Stimulated activated CD8-positive, alpha-beta memory T cell treated with anti-CD3 and anti-CD28 coated beads, Interleukin-4, amount 100 ng/mL, for 1 hour (primary cell): ENCODE data around the gene GLI3.

Source experiments
- DNase-seq, 2 donors: peaks; one replicate each; pipeline ENCODE4 v3.0.0-alpha.2; 2020; ENCODE audit warnings: low read depth in 2 of 2, low spot score in 1 of 2

The GLI3 gene

DNA sequence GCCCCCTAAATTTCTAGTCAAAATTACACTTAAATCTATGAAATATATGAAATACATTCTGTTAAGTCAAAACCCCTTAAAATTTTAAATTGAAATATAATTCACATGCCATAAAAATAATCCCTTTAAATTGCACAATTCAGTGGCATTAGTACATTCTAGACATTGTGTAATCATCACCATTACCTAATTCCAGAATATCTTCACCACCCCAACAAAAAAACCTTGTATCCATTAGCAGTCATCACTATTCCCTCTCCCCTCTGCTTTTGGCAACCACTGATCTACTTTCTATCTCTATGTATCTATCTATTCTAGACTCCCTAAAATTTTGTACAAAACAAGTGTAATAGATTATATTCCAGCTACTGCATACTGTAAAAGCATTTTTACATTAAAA lies 261.2 kb downstream of the GLI3 start:
- no peak for DNase-seq

DNA sequence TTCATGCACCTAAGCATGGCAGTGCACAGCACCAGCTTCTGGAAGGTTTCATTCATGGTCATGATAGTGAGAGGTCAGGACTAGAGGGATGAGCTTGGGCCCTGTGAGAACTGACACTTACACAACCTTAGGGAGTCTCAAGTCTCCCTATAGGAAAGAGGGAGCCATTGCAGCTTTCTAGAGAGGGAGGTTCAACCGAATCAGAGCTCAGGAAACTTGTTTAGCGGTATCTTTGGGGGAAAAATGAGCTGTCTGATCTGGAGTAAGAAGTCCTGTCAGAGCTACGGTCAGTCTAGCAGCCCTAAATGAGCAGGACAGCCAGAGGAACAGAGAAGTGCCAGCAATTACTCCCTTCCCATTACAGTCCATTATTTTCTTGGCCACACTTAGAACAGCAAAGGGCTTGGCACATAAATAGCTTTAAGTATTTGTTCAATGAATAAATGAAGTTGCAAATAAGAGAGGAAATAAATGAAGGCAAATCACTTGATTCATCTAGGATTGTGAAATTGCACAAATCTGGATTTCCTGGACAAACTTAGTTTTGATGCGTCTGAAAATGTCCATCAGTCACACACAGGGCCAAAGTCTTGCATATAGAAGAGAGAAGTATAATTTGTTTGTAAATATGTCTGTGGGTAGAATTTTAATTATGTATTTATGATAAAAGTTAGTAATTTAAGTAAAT lies 262.0 kb downstream of the GLI3 start:
- no peak for DNase-seq

DNA sequence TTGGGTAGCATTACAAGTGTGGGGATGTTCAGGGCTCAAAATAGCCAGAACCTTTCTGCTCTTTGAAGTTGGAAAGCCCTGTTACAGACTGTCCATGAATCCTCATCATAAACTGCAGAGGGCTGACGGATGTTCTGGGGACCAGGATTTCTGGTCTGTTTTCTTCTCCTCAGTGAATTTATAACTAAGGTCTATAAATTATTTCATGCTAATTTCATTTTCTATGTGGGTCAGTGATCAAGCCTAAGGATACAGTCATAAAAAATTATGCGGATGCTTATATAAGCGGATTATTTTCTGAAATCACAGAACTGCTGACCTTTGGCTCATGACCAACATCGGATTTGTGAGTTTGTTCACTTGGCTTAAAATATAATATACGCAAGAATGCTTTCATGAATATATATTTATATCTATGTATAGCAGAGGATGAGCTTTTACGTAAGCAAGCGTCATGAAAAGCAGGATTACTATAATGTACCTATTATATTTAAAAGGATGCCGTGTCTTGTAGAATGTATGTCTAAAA lies 263.7 kb downstream of the GLI3 start:
- DNase-seq: no peak

DNA sequence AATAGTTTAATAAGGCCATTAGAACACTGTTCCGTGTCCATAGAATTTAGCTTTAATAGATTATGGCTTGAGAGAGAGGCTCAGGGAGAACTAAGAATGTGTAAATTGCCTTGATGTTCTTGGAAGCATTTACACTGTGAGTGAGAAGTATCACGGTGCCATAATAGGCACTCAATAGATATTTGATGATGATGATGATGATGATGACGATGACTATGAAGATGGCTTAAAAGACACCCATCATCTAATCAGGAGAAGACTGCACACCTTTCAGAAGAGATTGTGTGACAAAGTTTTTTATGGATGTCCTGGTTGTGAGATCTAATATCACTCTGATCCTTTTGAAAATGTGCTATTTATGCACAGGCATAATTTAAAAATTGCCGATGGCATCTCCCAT lies 264.2 kb downstream of the GLI3 start:
- no peak for DNase-seq

DNA sequence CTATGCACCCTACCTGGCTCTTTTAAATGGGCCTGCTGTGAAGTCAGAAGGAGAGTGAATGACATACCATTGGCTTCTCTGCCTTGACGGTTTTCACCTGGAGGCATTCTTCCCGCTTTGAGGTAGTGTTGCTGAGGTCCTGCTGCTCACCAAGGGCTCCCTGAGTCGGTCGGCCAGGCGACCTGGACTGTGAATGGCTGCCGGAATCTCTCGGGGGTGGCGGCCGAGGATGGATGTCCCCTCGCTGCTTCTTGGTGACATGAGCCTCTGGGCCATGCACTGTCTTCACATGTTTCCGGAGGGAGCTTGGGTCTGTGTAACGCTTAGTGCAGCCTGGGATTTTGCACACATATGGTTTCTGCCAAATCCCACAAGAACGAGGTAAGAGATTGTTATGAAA lies 264.7 kb downstream of the GLI3 start:
- no peak for DNase-seq

DNA sequence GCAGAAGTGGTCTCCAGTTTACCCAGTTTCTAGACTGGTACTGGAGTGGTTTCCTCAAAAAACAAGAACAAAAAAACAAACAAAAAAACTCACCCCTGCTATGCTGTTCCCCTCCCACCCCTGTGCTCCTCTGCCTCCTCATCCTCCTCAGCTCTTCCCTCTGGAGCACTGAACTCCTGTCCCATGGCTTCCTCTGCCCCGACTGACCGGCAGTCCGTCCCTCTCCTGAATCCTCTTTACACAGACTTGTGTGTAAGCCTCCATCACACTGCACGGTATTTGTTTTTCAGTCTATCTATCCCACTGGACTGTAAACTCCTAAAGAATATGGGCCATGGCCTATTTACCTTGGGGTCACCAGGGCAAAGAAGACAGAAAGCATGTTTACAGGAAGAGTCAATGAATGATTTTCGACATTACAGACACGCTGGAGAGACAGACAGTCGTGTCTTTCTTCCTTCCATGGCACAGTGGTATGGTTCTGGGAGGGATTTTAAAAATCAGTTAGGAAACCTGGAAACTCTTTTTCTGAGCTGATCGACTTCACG lies 265.3 kb downstream of the GLI3 start:
- DNase-seq: no peak

DNA sequence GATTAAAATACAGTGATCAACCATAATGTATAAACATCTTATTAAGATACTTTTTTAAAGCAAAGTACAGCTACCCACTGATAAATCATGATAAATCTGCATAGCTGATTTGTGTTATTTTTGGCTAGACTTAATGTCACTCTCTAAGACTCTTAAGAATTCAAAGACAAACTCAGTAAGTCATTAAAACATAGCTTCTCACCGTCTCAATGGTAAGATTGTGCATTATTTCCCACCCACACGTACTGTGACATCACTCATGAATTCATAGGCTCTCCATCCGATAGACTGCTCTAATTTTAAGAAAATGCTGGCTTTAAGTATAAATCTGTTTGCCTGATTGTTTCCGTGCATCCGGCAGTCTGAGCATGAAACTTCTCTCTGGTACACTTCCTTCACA lies 266.1 kb downstream of the GLI3 start:
- DNase-seq: no peak

DNA sequence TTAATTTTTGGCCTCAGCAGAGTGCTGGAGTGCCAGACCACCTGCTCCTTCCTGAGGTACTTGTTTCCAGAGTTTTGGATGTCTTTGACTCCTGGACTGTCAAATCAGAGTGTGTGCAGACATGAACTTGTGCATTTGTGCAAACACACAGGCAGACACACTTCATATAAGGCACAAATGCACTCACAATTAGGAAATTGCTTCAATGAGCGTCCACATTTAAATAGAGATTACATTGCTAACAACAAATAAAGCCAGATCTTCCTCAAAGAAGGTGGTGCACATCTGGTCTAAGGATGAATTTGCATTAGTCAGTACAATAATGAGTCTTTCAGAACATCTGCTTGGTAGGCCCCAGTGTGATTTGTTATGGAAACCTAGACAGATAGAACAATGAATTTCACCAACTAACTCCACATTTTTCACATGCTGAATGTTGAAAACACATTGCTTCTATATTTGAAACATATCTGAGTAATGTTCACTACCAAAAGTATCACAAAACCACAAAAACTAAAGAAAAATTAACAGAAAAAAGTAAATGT lies 267.4 kb downstream of the GLI3 start:
- no peak for DNase-seq

DNA sequence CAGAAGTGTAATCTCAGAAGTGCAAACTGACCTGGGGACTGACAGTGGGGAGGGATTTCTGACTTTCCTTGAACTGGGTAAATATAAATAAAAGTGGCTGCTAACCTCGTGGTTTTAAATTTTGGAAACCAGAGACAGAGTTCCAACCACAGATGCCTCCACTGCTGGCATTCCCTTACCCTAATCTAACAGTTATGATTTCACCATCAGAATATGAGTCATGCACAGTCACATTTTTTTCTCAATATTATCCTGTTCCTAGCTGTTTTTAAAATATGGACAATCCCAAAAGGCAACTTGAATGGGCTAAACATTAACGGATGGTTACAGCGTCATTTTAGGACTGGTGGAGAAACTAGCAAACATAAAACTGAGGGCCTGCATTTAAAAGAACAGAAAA lies 269.9 kb downstream of the GLI3 start:
- no peak for DNase-seq

DNA sequence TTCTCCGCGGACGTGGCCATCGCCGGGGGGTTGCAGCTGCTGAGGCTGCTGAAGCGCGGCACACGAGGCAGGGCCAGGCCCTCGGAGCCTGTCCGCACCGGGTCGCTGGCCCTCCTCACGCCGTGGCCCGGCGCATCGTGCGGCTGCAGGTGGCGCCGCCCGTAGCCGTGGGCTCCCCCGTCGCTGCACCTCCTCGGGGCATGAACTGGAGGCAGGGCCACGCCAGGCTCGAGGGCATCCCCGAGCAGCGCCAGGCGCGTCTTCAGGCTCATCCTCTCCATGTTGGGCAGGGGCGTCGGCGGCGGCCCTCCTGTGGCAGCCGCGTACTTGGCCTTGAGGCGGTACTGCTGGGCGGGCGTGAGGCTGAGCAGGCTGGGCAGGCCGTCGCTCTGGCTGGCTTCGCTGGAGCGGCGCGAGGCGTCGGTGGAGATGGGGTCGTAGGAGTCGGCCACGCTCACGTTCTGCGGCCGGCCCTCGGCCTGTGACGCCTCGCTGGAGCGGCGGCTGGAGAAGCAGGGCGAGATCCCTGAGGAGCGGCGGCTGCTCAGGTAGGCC lies 271.0 kb downstream of the GLI3 start:
- DNase-seq: no peak

DNA sequence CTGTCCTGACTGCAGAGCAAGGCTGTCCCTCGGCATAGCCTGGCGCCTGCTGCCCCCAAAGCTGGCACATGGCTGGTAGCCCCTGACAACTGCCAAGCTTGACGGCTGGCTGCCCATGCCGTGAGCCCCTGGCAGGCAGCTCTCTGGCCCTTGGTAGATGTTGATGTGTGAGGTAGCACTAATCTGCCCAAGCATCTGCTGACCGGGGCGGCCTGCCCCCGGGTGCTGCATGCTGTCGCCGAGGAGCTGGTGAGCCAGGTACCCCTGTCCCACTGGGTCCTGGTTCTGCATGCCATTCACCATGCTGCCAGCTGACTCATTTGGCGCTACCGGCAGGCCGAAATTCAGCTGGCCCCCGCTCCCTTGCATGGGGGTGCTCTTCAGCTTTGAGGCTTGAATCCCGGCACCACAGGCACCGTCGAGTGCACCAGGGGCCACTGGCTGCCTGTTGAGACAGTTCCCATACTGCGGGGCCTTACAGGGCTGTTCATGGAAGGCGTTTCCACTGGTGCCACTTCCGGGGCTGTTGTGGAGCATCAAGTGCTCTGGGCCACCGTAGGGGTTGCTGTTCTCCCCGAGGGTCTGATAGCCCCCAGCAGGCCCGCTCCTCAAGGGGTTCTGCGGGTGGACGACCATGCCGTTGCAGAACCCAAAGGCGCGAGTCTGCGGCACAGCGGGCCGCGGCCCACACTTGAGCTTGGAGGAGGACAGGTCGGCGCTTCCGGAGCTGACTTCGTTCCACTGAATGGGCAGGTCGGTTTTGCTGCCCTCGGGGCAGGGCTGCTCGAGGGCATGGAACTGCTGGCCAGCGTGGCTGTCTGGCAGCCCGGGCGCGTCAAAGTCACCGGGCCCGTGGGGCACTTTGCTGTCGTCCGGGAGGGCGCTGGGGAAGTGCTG lies 271.9 kb downstream of the GLI3 start:
- DNase-seq: no peak

DNA sequence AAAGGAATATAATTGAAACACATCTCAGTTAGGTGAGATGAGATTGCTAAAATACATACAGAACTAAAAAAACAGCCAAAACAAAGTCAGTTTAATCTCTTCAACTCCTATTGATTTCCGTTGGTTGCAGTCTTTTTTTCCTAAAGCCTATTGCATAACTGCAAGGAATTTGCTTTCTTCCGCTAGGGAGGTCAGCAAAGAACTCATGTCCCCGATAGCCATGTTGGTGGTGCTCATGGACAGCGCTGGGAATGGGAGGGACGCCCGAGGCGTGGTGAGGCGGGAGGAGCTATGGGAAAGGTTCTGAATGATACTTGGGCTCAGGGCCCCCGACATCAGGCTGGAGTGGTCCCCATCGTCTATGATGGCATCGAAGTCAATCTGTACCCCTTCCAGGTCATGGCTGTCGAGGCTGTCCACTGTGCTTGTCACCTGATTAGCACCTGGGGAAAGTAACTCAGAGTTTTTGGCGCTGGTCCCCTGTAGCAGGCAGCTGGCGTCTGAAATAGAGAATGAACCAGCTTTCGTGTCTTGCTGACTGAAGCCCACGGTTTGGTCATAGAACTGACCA lies 272.7 kb downstream of the GLI3 start:
- no peak for DNase-seq

DNA sequence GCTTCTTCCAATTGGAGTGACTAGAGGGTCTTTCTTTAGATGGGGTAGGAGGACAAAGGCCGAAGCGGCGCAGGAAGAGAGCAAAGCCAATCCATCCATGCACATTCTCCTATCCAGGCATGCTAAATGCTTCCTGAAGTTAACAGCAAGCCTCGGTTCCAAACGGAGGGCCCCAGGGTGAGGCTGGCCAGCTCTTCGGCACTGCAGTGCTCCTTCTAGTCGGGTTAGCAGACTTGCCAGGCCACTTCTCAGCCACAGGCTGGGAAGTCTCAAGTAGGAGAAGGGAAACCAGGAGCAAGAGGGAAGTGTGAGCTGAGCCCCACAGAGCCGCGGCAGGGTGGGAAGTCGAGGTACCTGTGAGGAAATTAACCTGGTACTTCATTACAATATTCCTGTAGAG lies 280.3 kb downstream of the GLI3 start:
- DNase-seq: no peak

DNA sequence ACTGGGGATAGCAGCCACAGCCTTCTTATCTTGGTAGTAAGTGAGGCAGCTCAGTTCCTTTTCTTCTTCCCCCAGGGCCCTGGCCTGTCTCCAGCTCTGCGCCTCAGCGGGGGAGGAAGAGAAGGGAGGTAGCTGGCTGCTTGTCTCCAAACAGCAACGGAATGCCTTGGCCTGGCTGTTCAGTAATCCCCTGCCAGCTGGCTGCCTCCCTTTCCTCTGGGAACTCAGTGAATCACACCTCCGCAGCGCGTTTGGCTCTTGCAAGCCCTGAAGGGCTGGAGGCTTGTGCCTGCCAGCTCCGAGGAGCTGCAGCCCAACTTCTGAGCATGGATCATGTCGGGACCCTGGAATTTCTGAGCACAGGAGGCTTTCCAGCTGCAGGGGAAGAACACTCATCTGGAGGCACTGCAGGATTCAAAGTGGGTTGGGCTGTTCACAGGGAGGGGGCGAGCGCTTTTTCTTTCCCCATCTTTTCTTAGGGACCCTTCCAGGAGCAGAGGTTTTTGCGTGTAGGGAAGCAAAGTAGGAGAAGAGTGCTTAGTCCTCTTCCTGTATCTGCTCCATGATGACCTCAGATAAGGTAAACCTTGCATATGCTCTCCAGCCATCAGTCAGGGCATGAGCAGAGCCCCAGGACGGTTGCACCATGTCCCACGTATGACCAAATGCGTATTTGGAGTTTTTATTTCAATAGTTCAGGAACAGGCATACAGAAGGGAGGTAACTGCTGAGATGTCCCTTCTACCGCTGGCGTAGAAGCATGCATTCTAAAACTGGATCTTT lies 280.9 kb downstream of the GLI3 start:
- DNase-seq: no peak

DNA sequence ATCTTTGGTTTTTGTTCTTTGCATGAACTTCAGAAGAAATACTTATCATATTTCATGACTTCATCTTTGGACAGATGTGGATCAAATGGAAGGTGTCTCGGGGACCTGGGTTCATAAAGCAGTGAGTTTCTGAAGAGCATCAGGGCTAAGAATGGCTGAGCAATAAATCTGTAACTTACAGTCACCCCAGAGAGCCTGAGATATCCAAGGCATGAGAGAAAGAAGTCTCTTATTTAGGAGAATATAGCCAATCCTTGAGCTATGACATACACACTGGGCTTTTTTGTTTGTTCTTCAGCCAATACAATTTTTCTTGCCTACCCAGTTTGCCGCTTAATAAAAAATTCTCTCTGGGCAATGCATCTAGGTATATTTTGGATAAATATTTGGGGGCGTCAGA lies 281.6 kb downstream of the GLI3 start:
- DNase-seq: no peak

DNA sequence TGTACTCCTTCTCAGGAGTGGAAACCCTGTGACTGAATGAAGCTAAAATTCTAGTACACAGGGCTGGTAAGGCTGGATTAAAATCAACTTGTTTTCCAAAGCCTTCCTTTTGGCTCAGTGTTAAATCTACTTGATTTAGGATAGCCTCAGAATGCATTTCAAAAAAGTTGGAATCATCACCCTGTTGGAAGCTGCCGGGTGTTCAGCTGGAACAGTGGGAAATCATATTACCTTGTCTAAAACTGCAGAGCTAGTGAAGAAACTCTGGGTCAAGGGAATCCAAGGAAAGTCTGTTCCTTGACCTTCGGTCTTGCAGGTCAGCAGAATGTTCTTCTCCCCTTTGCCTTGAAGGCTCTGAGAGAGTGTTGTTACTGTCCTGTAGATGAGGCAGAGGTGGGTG lies 282.0 kb downstream of the GLI3 start:
- no peak for DNase-seq

DNA sequence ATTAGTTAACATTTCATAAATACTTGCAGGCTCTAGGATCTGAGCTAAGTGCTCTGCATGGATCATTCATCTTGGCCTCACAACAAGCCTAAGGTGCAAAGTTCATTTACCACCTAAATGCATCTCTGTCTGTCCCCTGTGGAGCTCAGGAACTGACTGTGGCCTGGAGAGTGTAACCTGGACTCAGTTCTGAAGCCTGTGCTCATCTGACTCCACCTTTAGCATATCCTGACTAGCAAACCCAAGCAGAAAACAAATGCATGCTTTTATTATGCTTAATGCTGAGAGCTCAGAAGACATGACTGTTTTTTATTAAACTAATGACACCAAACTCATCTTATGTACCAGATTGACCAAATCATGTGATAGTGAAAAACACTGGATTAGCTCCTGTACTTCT lies 288.5 kb downstream of the GLI3 start:
- no peak for DNase-seq

DNA sequence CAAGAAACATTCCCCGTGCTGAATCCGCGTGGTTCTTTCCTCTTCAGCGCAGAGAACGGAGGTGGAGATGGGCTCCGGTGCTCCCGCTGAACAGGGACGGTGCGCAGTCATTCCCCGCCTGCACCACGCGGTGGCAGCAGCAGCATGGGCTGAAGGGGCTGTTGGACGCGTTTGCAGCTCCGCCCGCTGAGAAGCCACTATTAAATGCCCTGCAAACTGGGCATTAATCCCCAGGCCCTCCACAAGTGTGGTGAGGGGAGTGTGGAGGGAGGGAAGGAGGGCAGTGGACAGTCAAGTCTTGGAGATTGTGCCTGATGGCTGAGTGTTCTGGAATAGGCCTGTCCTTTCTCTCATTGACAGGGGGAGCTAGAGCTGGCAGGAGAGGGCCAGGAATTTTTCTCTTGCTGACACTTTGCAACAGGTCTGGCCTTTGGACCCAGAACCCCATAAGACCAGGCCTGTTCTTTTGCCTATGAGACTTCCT lies 293.9 kb downstream of the GLI3 start:
- DNase-seq: peak in 1 of 2 donors; percentile 22

DNA sequence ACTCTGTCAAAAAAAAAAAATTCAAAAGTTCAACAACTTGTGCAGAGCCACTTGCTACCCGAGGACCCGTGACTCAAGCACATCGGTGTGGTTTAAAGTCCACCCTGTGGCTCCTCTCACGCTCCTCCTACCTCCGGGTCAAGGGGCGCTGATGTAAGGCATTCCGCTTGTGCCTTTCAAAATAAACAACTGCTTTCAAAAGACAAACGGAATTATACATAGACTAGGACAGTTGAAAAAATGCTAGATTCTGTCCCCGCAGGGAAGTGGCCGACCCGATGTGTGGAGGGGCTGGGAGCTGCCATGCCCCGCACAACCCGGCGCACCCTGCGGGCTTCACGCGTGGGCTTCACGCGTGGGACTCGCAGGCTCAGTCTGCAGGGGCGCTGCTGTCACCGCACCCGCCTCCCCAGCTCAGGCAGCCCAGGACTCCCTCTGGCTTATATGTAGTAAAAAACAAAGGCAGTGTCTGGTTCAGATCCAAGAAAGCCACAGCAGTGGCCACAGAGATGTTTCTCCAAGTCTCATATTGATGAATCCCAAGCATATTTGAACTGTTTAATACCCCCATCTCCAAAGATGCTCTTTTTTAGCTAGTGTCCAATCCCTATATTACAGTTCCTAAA lies 294.4 kb downstream of the GLI3 start:
- DNase-seq: no peak
